22Rv1 (cell line): ENCODE measurements around the gene MTFMT.

Experiments used
- H3K27ac ChIP-seq: fragments of 450-650 bp; 2 replicates; pipeline ENCODE4 v1.5.1; 2017
- ZFX ChIP-seq: fragments of 450-650 bp; IDR thresholded peaks from 2 replicates; pipeline ENCODE4 v1.6.1; 2017; ENCODE audit warnings: antibody characterized with exemption, borderline replicate concordance
- TF ChIP-seq, protein P1 (sequence below): fragments of 450-650 bp; IDR thresholded peaks from 2 replicates; pipeline ENCODE4 v1.5.1; 2017; ENCODE audit warnings: mild to moderate bottlenecking

MTFMT gene

DNA sequence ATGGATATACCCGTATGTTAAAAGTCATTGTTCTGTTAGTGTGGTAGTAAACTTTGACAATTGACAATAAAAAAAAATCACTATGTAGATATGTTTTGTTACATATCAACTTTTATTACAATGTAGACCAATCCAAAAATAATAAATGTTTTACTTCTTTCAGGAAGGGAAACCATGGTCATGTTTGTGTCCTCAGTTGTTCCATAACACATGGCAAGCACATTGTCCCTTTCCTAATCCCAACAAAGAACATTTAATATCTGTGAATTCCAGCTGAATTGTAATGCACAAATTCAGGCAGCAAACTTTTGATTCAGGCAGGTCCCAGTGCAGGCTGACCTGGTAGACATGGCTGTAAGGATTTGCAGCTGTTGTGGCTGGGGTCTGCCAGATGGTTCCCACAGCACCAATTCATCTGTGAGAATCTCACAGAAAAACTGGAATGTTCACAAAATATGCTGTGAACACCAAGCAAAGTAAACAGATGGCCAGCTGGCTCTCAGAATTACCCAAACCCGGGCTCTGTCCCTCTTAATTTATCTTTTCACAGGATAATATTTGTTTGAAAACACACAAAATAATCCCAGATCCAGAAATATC lies 37.8 kb downstream of the MTFMT start:
- no peak for TF ChIP-seq ZFX
- TF ChIP-seq, protein P1, sequence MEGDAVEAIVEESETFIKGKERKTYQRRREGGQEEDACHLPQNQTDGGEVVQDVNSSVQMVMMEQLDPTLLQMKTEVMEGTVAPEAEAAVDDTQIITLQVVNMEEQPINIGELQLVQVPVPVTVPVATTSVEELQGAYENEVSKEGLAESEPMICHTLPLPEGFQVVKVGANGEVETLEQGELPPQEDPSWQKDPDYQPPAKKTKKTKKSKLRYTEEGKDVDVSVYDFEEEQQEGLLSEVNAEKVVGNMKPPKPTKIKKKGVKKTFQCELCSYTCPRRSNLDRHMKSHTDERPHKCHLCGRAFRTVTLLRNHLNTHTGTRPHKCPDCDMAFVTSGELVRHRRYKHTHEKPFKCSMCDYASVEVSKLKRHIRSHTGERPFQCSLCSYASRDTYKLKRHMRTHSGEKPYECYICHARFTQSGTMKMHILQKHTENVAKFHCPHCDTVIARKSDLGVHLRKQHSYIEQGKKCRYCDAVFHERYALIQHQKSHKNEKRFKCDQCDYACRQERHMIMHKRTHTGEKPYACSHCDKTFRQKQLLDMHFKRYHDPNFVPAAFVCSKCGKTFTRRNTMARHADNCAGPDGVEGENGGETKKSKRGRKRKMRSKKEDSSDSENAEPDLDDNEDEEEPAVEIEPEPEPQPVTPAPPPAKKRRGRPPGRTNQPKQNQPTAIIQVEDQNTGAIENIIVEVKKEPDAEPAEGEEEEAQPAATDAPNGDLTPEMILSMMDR = no peak
- no peak overlapping the region for H3K27ac ChIP-seq

DNA sequence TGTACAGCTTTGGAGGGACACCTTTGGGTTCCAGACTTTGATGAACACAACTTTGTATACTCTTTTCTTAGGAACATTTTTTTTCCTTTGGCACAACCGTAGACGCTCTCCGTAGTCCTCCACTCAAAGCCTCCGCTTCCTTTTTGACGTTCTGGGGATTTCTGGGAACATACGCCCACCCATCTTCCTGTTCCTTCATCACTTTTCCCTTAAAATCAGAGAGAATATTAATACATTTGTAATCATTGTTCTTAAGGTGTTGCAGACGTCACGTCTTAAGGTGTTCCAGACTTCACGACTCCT lies 39.3 kb downstream of the MTFMT start:
- TF ChIP-seq, protein P1 = no peak
- TF ChIP-seq ZFX = no peak
- H3K27ac ChIP-seq = peak overlapping the region; percentile 80

DNA sequence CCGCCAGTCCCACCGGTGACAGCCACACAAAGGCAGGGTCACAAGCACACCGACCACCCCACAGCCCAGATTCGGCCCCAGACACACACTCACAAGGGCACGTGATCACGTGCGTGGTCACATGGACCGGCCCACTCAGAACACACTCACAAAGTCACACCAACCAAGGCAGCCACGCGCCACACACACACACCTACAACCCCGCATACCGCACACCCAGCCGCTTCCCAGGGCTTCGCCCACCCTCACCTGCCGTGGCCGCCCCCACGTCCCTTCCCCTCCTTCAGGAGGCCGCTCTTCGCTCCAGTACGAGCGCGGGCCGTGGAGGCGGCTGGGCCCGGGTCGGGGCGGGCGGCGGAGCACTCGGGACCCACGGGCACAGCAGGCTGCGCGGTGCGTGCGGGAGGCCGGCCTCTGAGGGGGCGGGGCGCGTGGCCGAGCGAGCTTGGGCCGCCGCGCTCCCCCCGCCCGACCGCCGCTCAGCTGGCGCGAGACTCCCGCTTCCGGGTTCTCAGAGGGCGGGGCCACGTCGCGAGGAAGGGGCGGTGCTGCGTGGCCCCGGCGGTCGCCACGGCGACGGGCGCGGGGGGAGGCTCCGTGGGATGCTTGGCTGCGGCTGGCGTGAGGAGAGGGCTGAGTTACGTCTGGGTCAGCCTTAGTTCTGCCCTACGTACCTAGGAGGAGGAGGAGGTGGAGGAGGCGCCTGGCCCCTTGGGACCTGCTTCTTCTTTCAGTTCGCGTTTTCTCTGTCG lies 39.8 kb downstream of the MTFMT start, which contains the start of gene SPG21:
Gene SPG21, minus strand, starts transcription at position 499 of the 752 bp plus-strand sequence. CDS start 6,345 bp downstream, outside the sequence.
- TF ChIP-seq ZFX = no peak
- H3K27ac ChIP-seq = peak within 1 kb of the TSS; percentile 80

DNA sequence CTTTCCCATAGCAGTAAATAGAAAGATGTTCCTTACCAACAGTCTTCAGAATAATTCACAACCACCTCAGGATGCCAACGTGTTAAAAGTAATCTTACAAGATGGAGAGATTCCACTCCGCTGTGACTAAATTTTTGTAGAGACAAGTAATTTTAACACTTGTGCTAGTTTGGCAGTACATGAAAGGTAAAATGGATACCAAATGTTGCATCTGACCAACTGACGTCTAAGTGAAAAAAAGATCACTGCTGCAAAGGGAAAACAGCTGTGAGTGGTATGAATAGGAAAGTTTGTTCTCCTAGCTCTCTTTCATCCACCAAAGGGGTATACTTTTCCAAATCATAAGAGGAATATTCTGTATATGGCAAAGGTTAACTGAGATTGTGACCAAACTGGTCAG lies 42.3 kb downstream of the MTFMT start:
- TF ChIP-seq, protein P1 = no peak
- TF ChIP-seq ZFX = no peak
- no peak overlapping the region for H3K27ac ChIP-seq

DNA sequence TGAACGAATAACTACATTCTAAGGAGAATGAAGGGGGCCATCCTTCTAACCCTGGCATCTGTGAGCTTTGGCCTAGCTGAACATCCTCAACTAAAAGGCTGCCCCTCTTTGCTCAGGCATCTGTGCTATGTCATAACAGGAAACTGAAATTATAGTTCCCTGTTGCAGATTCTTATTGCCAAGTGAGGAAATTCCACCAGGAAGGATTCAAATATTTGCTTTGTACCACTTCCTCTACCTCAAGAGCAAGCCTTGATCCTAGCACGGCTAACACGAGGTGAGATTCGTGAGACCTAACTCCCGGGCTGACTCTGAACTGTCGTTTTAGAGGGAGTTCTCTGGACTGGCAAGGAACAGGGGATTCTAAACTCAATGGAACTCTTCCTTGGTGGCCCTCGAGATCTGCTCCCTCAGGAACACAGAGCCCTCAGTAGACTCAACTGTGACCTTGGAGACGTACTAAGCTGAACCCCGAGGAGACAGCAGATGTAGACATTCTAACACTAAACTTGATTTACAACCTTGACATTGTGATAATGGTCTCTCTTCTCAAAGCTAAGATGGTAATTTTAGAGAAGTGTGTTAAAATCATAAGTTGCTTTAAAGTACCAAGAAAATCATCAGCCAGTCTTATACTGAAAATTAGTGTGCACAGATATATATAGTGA lies 43.9 kb downstream of the MTFMT start:
- no peak overlapping the region for H3K27ac ChIP-seq
- TF ChIP-seq, protein P1 = no peak
- TF ChIP-seq ZFX = no peak

DNA sequence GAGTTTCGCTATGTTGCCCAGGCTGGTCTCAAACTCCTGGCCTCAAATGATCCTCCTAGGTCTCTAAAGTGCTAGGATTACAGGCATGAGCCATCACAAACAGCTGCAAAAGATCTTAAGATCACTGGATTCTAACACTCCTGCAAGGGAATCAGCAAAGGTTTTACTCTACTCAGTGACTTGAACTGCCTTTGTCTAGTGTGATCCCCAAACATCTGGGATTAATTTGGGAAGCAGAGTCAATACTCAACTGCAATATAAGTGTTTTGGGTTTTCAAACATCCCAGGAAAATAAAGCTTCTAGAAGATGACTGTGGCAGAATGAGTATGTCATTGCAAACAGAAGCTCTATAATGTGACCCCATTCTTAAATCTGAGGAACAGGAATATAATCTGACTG lies 47.0 kb downstream of the MTFMT start:
- no peak overlapping the region for H3K27ac ChIP-seq
- TF ChIP-seq, protein P1 = no peak
- TF ChIP-seq ZFX = no peak

DNA sequence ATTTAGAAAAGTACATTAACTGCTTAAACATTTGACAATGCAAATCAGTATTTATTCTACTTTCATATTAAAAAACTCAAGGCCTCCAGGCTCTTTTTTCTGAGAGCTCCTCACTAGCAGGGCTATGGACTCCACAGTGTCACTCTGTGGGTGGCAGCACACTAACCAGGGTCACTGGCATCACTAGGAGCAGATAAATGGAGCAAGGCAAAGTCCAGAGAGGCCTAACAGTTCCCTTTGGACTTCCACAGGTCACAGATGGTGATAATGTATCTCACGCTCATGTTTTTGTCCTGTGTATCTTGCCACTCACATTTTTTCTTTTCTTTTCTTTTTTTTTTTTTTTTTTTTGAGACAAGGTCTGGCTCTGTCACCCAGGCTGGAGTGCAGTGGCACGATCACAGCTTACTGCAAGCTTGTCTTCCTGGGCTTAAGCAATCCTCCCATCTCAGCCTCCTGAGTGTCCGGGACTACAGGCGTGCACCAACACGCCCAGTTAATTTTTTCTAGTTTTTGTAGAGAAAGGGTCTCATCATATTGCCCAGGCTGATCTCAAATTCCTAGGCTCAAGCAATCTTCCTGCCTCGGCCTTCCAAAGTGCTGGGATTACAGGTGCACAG lies 47.5 kb downstream of the MTFMT start:
- TF ChIP-seq, protein P1 = no peak
- no peak for TF ChIP-seq ZFX
- H3K27ac ChIP-seq = no peak overlapping the region
